Testis (tissue), 2 donors: ENCODE data around the gene CASTOR1.

Source experiments
- POLR2A ChIP-seq: fragments of 450-650 bp; IDR thresholded peaks from one replicate; pipeline ENCODE4 v1.6.1; 2017; ENCODE audit warnings: antibody characterized with exemption, mild to moderate bottlenecking, moderate library complexity
- TF ChIP-seq, protein P1 (sequence below), 3 experiments: fragments of 450-650 bp in 2 of 3; fragments of 200-600 bp in 1 of 3; sonication (generic) in 1 of 3; IDR thresholded peaks; one replicate each; pipeline ENCODE4 v1.5.1; 2016 to 2019; ENCODE audit warnings: antibody characterized with exemption in 3 of 3, mild to moderate bottlenecking in 2 of 3, moderate library complexity in 1 of 3

- no peak for TF ChIP-seq POLR2A
- TF ChIP-seq, protein P1, sequence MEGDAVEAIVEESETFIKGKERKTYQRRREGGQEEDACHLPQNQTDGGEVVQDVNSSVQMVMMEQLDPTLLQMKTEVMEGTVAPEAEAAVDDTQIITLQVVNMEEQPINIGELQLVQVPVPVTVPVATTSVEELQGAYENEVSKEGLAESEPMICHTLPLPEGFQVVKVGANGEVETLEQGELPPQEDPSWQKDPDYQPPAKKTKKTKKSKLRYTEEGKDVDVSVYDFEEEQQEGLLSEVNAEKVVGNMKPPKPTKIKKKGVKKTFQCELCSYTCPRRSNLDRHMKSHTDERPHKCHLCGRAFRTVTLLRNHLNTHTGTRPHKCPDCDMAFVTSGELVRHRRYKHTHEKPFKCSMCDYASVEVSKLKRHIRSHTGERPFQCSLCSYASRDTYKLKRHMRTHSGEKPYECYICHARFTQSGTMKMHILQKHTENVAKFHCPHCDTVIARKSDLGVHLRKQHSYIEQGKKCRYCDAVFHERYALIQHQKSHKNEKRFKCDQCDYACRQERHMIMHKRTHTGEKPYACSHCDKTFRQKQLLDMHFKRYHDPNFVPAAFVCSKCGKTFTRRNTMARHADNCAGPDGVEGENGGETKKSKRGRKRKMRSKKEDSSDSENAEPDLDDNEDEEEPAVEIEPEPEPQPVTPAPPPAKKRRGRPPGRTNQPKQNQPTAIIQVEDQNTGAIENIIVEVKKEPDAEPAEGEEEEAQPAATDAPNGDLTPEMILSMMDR (IDR thresholded peaks at IDR 0.05) = no peak
These were observed 49.6 kb downstream of the CASTOR1 start for GRCh38 chr22:30239488-30240405.
